Stomach (tissue), 9 donors: Measurements from ENCODE around the gene KLHDC1. TPM values are rescaled to one million over a fixed set of nuclear protein-coding genes. Genes with fewer than 3 reads are reported as not detected.
"Not testable (repeated sequence)": the region's sequence is repeated elsewhere in the genome, so short reads cannot be mapped to it uniquely, and the experiment has no call there.

ENCODE experiments used
- DNase-seq, 2 donors: peaks; one replicate each; pipeline versions ENCODE4 v3.0.0 to v3.0.0-alpha.2; 2013 to 2019
- H3K27ac ChIP-seq, 5 donors: fragments of 200-600 bp in 4 of 5; sonication (generic) in 4 of 5; one replicate each; pipeline ENCODE4 v1.5.1; 2013 to 2019; ENCODE audit warnings: mild to moderate bottlenecking in 1 of 5, moderate library complexity in 1 of 5
- H3K27me3 ChIP-seq, 3 donors: fragments of 200-600 bp; sonication (generic); one replicate each; pipeline ENCODE4 v1.5.1; 2017 to 2019; ENCODE audit warnings: mixed run types in 1 of 3
- H3K36me3 ChIP-seq, 4 donors: fragments of 200-600 bp; sonication (generic); 1 replicate in 3 of 4; 2 replicates in 1 of 4; pipeline ENCODE4 v1.5.1; 2016 to 2019
- H3K4me1 ChIP-seq, 4 donors: fragments of 200-600 bp; sonication (generic); one replicate each; pipeline ENCODE4 v1.5.1; 2016 to 2019
- H3K4me3 ChIP-seq, 4 donors: fragments of 200-600 bp; sonication (generic) in 3 of 4; one replicate each; pipeline ENCODE4 v1.5.1; 2016 to 2019; ENCODE audit warnings: mild to moderate bottlenecking in 1 of 4
- H3K9me3 ChIP-seq, 4 donors: fragments of 200-600 bp; sonication (generic); one replicate each; pipeline ENCODE4 v1.5.1; 2016 to 2019
- CTCF ChIP-seq, 7 experiments: fragments of 450-650 bp in 4 of 7; fragments of 200-600 bp in 3 of 7; sonication (generic) in 3 of 7; IDR thresholded peaks; one replicate each; pipeline ENCODE4 v1.5.1; 2016 to 2019; ENCODE audit warnings: antibody characterized with exemption in 7 of 7, control low read depth in 2 of 7, mild to moderate bottlenecking in 1 of 7
- EP300 ChIP-seq: sonication (generic); formaldehyde crosslinking; IDR thresholded peaks from one replicate; pipeline ENCODE4 v1.6.1; 2017; ENCODE audit warnings: antibody characterized with exemption
- POLR2A ChIP-seq, 4 donors: fragments of 450-650 bp; IDR thresholded peaks; one replicate each; pipeline ENCODE4 v1.6.1; 2016; ENCODE audit warnings: antibody characterized with exemption in 4 of 4, control low read depth in 2 of 4, mild to moderate bottlenecking in 1 of 4, moderate library complexity in 1 of 4
- POLR2AphosphoS5 ChIP-seq, 3 donors: sonication (generic); formaldehyde crosslinking; IDR thresholded peaks; one replicate each; pipeline ENCODE4 v1.6.1; 2016; ENCODE audit warnings: antibody characterized with exemption in 3 of 3
- WGBS, 5 donors: extraction: QIAGEN DNeasy Blood & Tissue Kit in 3 of 5; methylation state at CpG; one replicate each; pipeline versions ENCODE4 v1.1.5 to v1.1.7; 2013 to 2018; 5-methylcytosine and 5-hydroxymethylcytosine counted together
- intact Hi-C: fragments of 100-400 bp; cut with DNase I; formaldehyde crosslinking; loops from one replicate; pipeline ENCODE4 v1.15.1; 2023; ENCODE audit warnings: low total_unique reads
- polyA plus RNA-seq, 3 donors: library from polyadenylated mRNA; stranded (reverse); fragments of 200-250 nt; gene quantifications; one replicate each; pipeline ENCODE4 v1.2.3, GENCODE V29; 2013
- total RNA-seq, 5 donors: library from RNA; depleted of rRNA; stranded (reverse); fragments of >200 nt; gene quantifications; one replicate each; pipeline versions ENCODE4 v1.1.0 to v1.2.3, GENCODE V29; 2014 to 2016
- donor health status: healthy with polysubstance abuse.
- donor health status: Bipolar disorder and iron deficiency.
- donor health status: healthy.

The KLHDC1 gene
- total and polyA plus RNA-seq, 8 donors = 0.58 to 20.2 (median 2.2) TPM

DNA sequence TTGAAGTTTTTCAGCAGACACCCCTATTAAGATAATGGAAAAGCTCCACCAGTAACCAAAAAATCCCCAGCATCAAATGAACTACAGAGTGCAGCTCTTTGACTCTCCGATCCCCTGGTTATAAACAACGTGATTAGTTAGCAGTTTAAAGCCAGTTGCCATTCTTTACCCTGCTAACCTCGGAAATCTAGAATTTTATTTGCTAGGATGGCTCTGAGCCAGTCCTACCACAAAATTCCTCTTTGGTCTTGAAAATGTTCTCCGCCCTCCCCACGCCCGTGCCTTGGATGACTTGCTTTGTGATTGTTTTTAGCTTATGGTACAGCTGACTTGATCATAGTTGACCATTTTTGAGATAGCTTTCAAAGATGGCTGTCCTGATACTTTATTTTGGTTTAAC, 76.3 kb downstream of the KLHDC1 start:
- intact Hi-C loops = loop anchor here (10.0 kb wide), 1 partner anchor 134 kb away; the partner anchor contains the start of gene DNAAF2

DNA sequence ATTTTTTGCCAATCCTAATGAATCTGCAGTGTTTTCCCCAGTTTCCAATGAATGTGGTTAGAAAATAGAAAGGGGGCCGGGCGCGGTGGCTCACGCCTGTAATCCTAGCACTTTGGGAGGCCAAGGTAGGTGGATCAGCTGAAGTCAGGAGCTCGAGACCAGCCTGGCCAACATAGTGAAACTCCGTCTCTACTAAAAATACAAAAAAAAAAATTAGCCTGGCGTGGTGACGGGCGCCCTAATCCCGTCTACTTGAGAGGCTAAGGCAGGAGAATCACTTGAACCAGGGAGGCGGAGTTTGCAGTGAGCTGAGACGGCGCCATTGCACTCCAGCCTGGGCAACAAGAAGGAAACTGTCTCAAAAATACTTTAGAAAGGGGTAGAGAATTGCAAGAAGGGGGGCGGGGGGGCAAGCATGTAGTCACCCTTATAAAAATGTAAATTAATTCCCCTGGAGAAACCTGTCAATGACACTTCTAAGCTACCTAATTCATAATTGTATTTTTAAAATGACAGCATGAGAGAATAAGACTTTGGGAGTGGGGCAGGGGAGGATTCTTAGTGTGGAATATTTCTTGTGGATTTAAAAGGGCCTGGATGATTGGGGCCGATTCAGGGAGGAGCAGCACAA, 76.8 kb downstream of the KLHDC1 start:
- TF ChIP-seq EP300 (no peak), CTCF (IDR thresholded peaks at IDR 0.05) (no peak), POLR2A (IDR thresholded peaks at IDR 0.05) (no peak), POLR2AphosphoS5 (IDR thresholded peaks at IDR 0.05) (no peak)
- Histone ChIP-seq H3K4me3 (peak overlapping the region; percentile 80 to 99 (median 92)), H3K9me3 (no peaks in the 10 kb centered on the region)

More for the DNA sequence above, 76.3 kb downstream of the KLHDC1 start:
- Histone ChIP-seq H3K27me3 (no peaks in the 10 kb centered on the region), H3K4me3 (peak overlapping the region; percentile 80 to 99 (median 92)), H3K4me1 (peaks cover 34 to 56% (median 44%) of the 10 kb centered on the region in 4 donors), H3K36me3 (peaks cover 6 to 24% (median 17%) of the 10 kb centered on the region in 4 donors), H3K27ac (peak overlapping the region; percentile 96 to 99 (median 97)), H3K9me3 (no peaks in the 10 kb centered on the region)
- TF ChIP-seq POLR2AphosphoS5 (IDR thresholded peaks at IDR 0.05) (peak in 1 of 3 donors; percentile 18), POLR2A (IDR thresholded peaks at IDR 0.05) (no peak)
- peak; percentile 39 to 51 for DNase-seq
- WGBS, 5 donors = 7 to 18% (median 10%) methylated on average over 6 of the region's 6 CpGs

DNA sequence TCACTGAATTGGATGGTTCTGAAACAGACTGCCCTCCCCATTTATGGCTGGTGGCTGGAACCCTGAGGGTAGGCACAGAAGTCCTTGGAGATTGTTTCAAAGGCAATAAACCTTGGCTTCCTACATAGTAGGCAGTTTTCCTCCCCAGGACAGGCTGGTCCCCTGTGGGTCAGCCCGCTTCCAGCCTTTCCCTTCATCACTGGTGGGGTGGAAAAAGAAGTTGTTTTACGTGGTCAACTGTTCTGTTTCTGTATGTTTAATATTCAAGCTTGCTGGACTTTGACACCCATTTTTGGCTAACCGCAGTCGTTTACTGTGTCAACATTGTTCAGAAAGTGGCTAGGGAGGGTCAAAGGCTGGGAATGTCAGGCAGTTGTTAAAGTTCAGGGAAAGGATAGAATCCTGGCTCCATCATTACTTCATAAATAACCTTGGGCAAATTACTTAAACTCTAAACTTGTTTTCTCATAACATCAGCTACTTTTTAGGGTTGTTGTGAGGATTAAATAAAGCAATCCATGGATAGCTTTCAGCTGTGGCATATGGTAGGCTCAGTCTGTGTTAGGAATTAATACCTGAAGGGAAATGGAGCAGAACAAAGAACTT, 77.4 kb downstream of the KLHDC1 start:
- WGBS, 5 donors = 20 to 50% (median 41%) methylated on average over 4 of the region's 4 CpGs
- intact Hi-C loops = no loop called here
- DNase-seq = peak; percentile 63 to 91

More for the DNA sequence above, 76.8 kb downstream of the KLHDC1 start:
- WGBS, 5 donors = 23 to 53% (median 35%) methylated on average over 15 of the region's 15 CpGs
- Histone ChIP-seq H3K27me3 (no peaks in the 10 kb centered on the region), H3K36me3 (peaks cover 8 to 29% (median 23%) of the 10 kb centered on the region in 4 donors), H3K27ac (peak overlapping the region; percentile 96 to 99 (median 97)), H3K4me1 (peaks cover 34 to 61% (median 50%) of the 10 kb centered on the region in 4 donors)
- intact Hi-C loops = loop anchor here (10.0 kb wide), 1 partner anchor 135 kb away; the partner anchor contains the start of gene DNAAF2
- peak in 1 of 2 donors; percentile 21 for DNase-seq

DNA sequence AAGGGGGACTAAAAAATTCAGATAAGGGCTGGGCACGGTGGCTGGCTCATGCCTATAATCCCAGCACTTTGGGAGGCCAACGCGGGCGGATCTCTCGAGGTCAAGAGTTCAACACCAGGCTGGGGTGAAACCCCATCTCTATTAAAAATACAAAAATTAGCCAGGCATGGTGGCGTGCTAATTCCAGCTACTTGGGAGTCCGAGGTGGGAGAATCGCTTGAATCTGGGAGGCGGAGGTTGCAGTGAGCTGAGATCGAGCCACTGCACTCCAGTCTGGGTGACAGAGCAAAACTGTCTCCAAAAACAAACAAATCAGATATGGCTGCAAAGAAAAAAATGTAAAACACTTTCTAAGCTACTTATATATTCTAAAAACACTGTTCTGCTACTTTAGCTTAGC, 78.8 kb downstream of the KLHDC1 start:
- H3K9me3 ChIP-seq, DNase-seq, H3K27me3 ChIP-seq, intact Hi-C loops, H3K4me3 ChIP-seq: not testable (repeated sequence)
- peak overlapping the region in 4 of 5 donors; percentile 7 to 99 (median 96) for H3K27ac ChIP-seq
- 73 to 84% (median 75%) methylated on average over 10 of the region's 10 CpGs for WGBS, 5 donors
- H3K36me3 ChIP-seq = peaks cover 22 to 49% (median 42%) of the 10 kb centered on the region in 4 donors
- peaks cover 34 to 62% (median 49%) of the 10 kb centered on the region in 4 donors for H3K4me1 ChIP-seq

More for the DNA sequence above, 77.4 kb downstream of the KLHDC1 start:
- TF ChIP-seq EP300 (no peak), POLR2AphosphoS5 (IDR thresholded peaks at IDR 0.05) (peak in 2 of 3 donors; percentile 55 to 83)
- H3K36me3 ChIP-seq = peaks cover 14 to 35% (median 29%) of the 10 kb centered on the region in 4 donors
- no peaks in the 10 kb centered on the region for H3K9me3 ChIP-seq
- peak overlapping the region; percentile 96 to 99 (median 97) for H3K27ac ChIP-seq
- no peaks in the 10 kb centered on the region for H3K27me3 ChIP-seq
- H3K4me3 ChIP-seq = peak overlapping the region; percentile 80 to 99 (median 92)
- H3K4me1 ChIP-seq = peaks cover 34 to 65% (median 51%) of the 10 kb centered on the region in 4 donors

GRCh38 chr14:49774106-49774505, 81.2 kb downstream of the KLHDC1 start:
- H3K4me3 ChIP-seq = no peak overlapping the region
- H3K27ac ChIP-seq = peak overlapping the region in 1 of 5 donors; percentile 20
- no peak for DNase-seq
- intact Hi-C loops = no loop called here
- H3K27me3 ChIP-seq = no peaks in the 10 kb centered on the region
- 61 to 88% (median 80%) methylated on average over 1 of the region's 1 CpG for WGBS, 5 donors
- TF ChIP-seq POLR2AphosphoS5 (IDR thresholded peaks at IDR 0.05) (no peak), CTCF (IDR thresholded peaks at IDR 0.05) (no peak), EP300 (no peak), POLR2A (IDR thresholded peaks at IDR 0.05) (no peak)
- peaks cover 34 to 56% (median 42%) of the 10 kb centered on the region in 4 donors for H3K4me1 ChIP-seq
- no peaks in the 10 kb centered on the region for H3K9me3 ChIP-seq
- peaks cover 39 to 73% (median 67%) of the 10 kb centered on the region in 4 donors for H3K36me3 ChIP-seq
